Liver (tissue), 3 donors: ENCODE results near the gene TXNRD2.

Experiments
- EGR1 ChIP-seq, 2 donors: IDR thresholded peaks; 2 replicates each; pipeline ENCODE4 v1.6.1; 2016 to 2018; ENCODE audit warnings: antibody characterized with exemption in 2 of 2, low read depth in 2 of 2
- GABPA ChIP-seq, 2 donors: IDR thresholded peaks in 1 of 2; conservative IDR thresholded peaks in 1 of 2; 2 replicates each; pipeline ENCODE4 v1.6.1; 2016; ENCODE audit warnings: antibody characterized with exemption in 2 of 2, mild to moderate bottlenecking in 1 of 2, moderate library complexity in 1 of 2
- JUND ChIP-seq, 2 donors: IDR thresholded peaks; 2 replicates each; pipeline ENCODE4 v1.6.1; 2016; ENCODE audit warnings: antibody characterized with exemption in 2 of 2
- RAD21 ChIP-seq, 2 donors: IDR thresholded peaks; 2 replicates each; pipeline ENCODE4 v1.6.1; 2016; ENCODE audit warnings: antibody characterized with exemption in 2 of 2, mild to moderate bottlenecking in 2 of 2
- TAF1 ChIP-seq: conservative IDR thresholded peaks from 2 replicates; pipeline ENCODE4 v1.6.1; 2016; ENCODE audit warnings: antibody characterized with exemption, mild to moderate bottlenecking
- YY1 ChIP-seq: IDR thresholded peaks from 2 replicates; pipeline ENCODE4 v1.6.1; 2016; ENCODE audit warnings: antibody characterized with exemption, mild to moderate bottlenecking
- TF ChIP-seq, protein P1 (sequence below): fragments of 150-350 bp; IDR thresholded peaks from 2 replicates; pipeline ENCODE4 v1.5.1; 2017; ENCODE audit warnings: improper control_type of control experiment, low read depth, low read length; ENCODE audit not compliant: missing input control
- TF ChIP-seq, protein P2 (sequence below): IDR thresholded peaks from 2 replicates; pipeline ENCODE4 v1.6.1; 2016; ENCODE audit warnings: antibody characterized with exemption
- TF ChIP-seq, protein P3 (sequence below): IDR thresholded peaks from 2 replicates; pipeline ENCODE4 v1.6.1; 2016; ENCODE audit warnings: antibody characterized with exemption
- TF ChIP-seq, protein P4 (sequence below): IDR thresholded peaks from 2 replicates; pipeline ENCODE4 v1.6.1; 2016; ENCODE audit warnings: antibody characterized with exemption, mild to moderate bottlenecking
- TF ChIP-seq, protein P5 (sequence below): IDR thresholded peaks from 2 replicates; pipeline ENCODE4 v1.6.1; 2016; ENCODE audit warnings: antibody characterized with exemption
- donor health status: healthy.
- donor health status: healthy.

DNA sequence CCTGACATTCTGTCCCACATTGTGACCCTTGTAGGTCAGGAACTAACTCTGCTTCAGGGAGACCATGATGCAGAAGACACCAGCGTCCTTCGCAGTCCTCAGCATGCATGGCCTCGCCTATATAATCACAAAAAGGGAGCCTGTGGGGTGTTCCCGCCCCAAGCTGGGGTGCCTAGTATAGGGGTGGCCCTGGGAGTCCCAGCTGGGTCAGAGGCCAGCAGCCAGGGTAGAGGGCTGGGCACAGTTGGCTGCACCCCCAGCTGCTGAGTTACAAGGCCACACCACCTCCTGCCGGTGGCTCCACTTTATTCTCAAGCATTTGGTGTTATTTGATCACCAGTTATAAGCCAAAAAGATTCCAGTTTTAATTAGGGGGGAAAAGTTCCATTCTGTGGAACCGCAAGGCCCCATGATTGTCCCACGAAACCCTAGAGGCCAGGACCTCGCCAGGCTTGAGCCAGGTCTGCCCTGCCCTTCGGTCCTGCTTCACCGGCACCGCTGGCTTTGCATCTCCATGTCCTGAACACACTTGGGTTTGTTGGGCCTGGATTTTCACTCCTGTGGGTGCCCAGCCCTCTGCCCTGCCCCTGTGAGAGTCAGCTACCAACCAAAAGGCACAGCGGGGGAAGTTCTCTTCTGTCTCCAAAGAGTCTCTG is 72.0 kb downstream of the TXNRD2 start:
- TF ChIP-seq, protein P1, sequence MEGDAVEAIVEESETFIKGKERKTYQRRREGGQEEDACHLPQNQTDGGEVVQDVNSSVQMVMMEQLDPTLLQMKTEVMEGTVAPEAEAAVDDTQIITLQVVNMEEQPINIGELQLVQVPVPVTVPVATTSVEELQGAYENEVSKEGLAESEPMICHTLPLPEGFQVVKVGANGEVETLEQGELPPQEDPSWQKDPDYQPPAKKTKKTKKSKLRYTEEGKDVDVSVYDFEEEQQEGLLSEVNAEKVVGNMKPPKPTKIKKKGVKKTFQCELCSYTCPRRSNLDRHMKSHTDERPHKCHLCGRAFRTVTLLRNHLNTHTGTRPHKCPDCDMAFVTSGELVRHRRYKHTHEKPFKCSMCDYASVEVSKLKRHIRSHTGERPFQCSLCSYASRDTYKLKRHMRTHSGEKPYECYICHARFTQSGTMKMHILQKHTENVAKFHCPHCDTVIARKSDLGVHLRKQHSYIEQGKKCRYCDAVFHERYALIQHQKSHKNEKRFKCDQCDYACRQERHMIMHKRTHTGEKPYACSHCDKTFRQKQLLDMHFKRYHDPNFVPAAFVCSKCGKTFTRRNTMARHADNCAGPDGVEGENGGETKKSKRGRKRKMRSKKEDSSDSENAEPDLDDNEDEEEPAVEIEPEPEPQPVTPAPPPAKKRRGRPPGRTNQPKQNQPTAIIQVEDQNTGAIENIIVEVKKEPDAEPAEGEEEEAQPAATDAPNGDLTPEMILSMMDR, result no peak
- no peak for TF ChIP-seq RAD21 (IDR thresholded peaks at IDR 0.05)
- TF ChIP-seq, protein P2, sequence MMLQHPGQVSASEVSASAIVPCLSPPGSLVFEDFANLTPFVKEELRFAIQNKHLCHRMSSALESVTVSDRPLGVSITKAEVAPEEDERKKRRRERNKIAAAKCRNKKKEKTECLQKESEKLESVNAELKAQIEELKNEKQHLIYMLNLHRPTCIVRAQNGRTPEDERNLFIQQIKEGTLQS, result no peak
- TF ChIP-seq JUND (IDR thresholded peaks at IDR 0.05), result no peak
- TF ChIP-seq GABPA (IDR thresholded peaks at IDR 0.05 in 1 of 2, conservative IDR thresholded peaks at IDR 0.05 in 1 of 2), result no peak
- TF ChIP-seq, protein P3, sequence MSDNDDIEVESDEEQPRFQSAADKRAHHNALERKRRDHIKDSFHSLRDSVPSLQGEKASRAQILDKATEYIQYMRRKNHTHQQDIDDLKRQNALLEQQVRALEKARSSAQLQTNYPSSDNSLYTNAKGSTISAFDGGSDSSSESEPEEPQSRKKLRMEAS, result no peak
- TF ChIP-seq, protein P4, sequence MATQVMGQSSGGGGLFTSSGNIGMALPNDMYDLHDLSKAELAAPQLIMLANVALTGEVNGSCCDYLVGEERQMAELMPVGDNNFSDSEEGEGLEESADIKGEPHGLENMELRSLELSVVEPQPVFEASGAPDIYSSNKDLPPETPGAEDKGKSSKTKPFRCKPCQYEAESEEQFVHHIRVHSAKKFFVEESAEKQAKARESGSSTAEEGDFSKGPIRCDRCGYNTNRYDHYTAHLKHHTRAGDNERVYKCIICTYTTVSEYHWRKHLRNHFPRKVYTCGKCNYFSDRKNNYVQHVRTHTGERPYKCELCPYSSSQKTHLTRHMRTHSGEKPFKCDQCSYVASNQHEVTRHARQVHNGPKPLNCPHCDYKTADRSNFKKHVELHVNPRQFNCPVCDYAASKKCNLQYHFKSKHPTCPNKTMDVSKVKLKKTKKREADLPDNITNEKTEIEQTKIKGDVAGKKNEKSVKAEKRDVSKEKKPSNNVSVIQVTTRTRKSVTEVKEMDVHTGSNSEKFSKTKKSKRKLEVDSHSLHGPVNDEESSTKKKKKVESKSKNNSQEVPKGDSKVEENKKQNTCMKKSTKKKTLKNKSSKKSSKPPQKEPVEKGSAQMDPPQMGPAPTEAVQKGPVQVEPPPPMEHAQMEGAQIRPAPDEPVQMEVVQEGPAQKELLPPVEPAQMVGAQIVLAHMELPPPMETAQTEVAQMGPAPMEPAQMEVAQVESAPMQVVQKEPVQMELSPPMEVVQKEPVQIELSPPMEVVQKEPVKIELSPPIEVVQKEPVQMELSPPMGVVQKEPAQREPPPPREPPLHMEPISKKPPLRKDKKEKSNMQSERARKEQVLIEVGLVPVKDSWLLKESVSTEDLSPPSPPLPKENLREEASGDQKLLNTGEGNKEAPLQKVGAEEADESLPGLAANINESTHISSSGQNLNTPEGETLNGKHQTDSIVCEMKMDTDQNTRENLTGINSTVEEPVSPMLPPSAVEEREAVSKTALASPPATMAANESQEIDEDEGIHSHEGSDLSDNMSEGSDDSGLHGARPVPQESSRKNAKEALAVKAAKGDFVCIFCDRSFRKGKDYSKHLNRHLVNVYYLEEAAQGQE, result no peak
- TF ChIP-seq TAF1, result no peak
- TF ChIP-seq EGR1 (IDR thresholded peaks at IDR 0.05; ENCODE audit: low read depth in 2 of 2), result no peak
- no peak for TF ChIP-seq YY1
- TF ChIP-seq, protein P5, sequence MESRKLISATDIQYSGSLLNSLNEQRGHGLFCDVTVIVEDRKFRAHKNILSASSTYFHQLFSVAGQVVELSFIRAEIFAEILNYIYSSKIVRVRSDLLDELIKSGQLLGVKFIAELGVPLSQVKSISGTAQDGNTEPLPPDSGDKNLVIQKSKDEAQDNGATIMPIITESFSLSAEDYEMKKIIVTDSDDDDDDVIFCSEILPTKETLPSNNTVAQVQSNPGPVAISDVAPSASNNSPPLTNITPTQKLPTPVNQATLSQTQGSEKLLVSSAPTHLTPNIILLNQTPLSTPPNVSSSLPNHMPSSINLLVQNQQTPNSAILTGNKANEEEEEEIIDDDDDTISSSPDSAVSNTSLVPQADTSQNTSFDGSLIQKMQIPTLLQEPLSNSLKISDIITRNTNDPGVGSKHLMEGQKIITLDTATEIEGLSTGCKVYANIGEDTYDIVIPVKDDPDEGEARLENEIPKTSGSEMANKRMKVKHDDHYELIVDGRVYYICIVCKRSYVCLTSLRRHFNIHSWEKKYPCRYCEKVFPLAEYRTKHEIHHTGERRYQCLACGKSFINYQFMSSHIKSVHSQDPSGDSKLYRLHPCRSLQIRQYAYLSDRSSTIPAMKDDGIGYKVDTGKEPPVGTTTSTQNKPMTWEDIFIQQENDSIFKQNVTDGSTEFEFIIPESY, result no peak
